BJ (cell line): ENCODE measurements around the gene HERC3. TPM values are rescaled to one million over a fixed set of nuclear protein-coding genes. Genes with fewer than 3 reads are reported as not detected.

Source experiments
- CTCF ChIA-PET: fragments of 350-600 bp; formaldehyde crosslinking; extraction: SDS; loops from one replicate; lab custom pipeline; 2021; ENCODE audit warnings: antibody characterized with exemption, inconsistent platforms; lab: Yijun Ruan, JAX
- POLR2A ChIA-PET: fragments of 300-600 bp; sonication (Branson Sonifier 250); formaldehyde crosslinking; extraction: SDS; loops from one replicate; lab custom pipeline; 2021; ENCODE audit warnings: antibody characterized with exemption; lab: Charles Lee
- DNase-seq: peaks from one replicate; pipeline ENCODE4 v3.0.0-alpha.2; 2011; ENCODE audit warnings: low read depth
- H3K27me3 ChIP-seq: 2 replicates; pipeline ENCODE4 v1.6.0; 2011; ENCODE audit warnings: low read length; ENCODE audit not compliant: control insufficient read depth, insufficient read depth
- H3K36me3 ChIP-seq: 2 replicates; pipeline ENCODE4 v1.5.1; 2011; ENCODE audit warnings: low read length; ENCODE audit not compliant: control insufficient read depth, insufficient read depth
- H3K4me3 ChIP-seq: 2 replicates; pipeline ENCODE4 v1.5.1; 2011; ENCODE audit warnings: low read depth, mild to moderate bottlenecking, control low read depth, low read length
- polyA plus RNA-seq: library from polyadenylated mRNA; depleted of rRNA; stranded (reverse); fragments of >200 nt; gene quantifications from 2 replicates; pipeline ENCODE4 v1.2.3, GENCODE V29; 2011
- TF ChIP-seq, protein P1 (sequence below): IDR thresholded peaks from 2 replicates; pipeline ENCODE4 v1.5.1; 2011; ENCODE audit warnings: low read depth, mild to moderate bottlenecking, control low read depth, inconsistent platforms, low read length, moderate library complexity; ENCODE audit not compliant: insufficient read depth

Gene HERC3
- polyA plus RNA-seq, 1 experiment = 13.0 TPM

DNA sequence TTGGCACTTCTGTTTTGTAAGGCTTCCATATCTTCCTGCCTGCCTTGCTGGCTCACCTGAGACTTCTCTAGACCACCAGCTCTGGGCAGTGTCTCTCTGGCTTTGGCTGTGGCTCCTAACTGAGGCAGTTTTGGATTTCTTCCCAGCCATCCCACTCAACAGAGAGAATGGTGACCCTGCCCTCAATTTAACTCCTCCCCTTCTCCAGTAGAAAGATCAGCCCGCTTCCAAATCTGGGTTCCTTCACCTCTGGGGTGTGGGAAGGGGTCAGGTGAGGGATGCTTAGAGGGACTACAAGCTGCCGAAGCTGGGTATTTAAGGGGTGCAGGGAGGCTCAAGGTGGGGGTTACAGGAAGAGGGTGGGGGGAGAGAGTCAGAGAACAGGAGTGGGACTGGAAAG is 81.6 kb downstream of the HERC3 start:
- H3K36me3 ChIP-seq = no peaks in the 10 kb centered on the region; the same call in 1 of the 2 replicates
- TF ChIP-seq, protein P1, sequence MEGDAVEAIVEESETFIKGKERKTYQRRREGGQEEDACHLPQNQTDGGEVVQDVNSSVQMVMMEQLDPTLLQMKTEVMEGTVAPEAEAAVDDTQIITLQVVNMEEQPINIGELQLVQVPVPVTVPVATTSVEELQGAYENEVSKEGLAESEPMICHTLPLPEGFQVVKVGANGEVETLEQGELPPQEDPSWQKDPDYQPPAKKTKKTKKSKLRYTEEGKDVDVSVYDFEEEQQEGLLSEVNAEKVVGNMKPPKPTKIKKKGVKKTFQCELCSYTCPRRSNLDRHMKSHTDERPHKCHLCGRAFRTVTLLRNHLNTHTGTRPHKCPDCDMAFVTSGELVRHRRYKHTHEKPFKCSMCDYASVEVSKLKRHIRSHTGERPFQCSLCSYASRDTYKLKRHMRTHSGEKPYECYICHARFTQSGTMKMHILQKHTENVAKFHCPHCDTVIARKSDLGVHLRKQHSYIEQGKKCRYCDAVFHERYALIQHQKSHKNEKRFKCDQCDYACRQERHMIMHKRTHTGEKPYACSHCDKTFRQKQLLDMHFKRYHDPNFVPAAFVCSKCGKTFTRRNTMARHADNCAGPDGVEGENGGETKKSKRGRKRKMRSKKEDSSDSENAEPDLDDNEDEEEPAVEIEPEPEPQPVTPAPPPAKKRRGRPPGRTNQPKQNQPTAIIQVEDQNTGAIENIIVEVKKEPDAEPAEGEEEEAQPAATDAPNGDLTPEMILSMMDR = no peak
- ChIA-PET CTCF (interaction anchor here (0.8 to 1.5 kb wide), 6 partner anchors 10 to 134 kb away, joined by 3 to 4 read pairs (median 3); no protein-coding TSS in a partner anchor), POLR2A (no interaction called here)
- no peak overlapping the region for H3K4me3 ChIP-seq
- DNase-seq = no peak
- H3K27me3 ChIP-seq = no peaks in the 10 kb centered on the region

DNA sequence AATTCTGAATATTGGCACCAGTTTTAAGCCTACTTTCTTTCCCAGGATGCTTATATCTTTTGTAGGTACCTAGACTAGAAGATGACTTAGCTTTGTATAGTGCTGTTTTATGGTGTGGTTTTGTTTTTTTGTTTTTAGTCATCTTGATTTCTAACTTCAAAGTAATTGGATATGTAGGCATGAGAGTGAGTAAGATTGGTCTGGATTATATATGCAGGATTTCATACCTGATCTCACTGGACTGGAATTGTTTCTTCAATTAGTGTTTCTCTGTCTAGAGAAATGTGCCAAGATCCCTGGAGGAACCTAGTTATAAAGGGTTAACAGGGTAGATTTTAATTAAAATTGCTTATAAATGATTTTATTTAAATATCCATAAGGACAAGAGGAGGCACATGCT is 82.3 kb downstream of the HERC3 start:
- no peak overlapping the region for H3K4me3 ChIP-seq
- DNase-seq = no peak
- H3K36me3 ChIP-seq = peaks cover 1% of the 10 kb centered on the region; the same call in 1 of the 2 replicates
- ChIA-PET POLR2A (no interaction called here), CTCF (no interaction called here)
- no peaks in the 10 kb centered on the region for H3K27me3 ChIP-seq
- TF ChIP-seq, protein P1 = no peak

DNA sequence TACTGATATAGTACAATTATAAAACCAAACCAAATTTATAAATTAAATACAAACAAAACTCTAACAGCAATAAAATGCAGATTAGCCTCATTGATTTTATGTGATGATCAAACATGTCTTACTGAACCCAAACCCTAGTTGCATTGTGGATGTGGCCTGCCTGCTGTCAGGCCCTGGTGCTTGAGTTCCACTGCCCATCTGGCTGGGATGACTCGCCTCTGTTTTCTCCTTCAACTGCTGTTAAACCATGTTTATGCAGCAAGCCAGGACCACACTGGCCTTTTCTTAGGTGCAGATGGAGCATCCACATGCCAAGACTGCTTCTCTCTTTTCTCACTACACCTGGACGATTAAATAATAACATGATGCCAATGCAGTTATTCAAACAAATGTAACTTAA is 82.7 kb downstream of the HERC3 start:
- H3K27me3 ChIP-seq = no peaks in the 10 kb centered on the region
- peaks cover 1% of the 10 kb centered on the region; the same call in 1 of the 2 replicates for H3K36me3 ChIP-seq
- no peak overlapping the region for H3K4me3 ChIP-seq
- no peak for DNase-seq
- POLR2A ChIA-PET = no interaction called here
- CTCF ChIA-PET = no interaction called here
- TF ChIP-seq, protein P1 = no peak

DNA sequence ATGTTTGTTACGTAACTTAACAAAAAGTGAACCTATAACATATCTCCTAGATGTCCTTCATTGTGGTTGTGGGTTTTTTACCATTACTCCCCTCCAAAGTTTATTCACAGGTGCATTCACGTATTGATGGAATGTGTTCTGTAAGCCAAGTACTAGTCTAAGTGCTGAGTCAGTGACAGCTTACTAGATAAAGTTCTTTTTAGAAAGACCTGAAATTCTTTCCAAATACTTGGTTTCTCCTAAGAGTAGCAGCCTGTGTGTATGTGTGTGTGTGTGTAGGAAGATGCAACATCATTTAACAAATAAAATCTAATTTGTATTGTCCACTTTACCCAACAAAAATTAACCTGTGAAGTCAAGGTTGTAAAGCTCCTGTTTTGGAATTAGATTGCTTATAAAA is 83.3 kb downstream of the HERC3 start:
- H3K4me3 ChIP-seq = no peak overlapping the region
- ChIA-PET CTCF (interaction anchor here (0.6 to 0.9 kb wide), 2 partner anchors 134 to 136 kb away, joined by 3 read pairs; no protein-coding TSS in a partner anchor), POLR2A (no interaction called here)
- no peaks in the 10 kb centered on the region for H3K27me3 ChIP-seq
- TF ChIP-seq, protein P1 = no peak
- H3K36me3 ChIP-seq = 0 out of 2 replicates have a peak, but pooled peaks cover 1% of the 10 kb centered on the region
- DNase-seq = no peak

DNA sequence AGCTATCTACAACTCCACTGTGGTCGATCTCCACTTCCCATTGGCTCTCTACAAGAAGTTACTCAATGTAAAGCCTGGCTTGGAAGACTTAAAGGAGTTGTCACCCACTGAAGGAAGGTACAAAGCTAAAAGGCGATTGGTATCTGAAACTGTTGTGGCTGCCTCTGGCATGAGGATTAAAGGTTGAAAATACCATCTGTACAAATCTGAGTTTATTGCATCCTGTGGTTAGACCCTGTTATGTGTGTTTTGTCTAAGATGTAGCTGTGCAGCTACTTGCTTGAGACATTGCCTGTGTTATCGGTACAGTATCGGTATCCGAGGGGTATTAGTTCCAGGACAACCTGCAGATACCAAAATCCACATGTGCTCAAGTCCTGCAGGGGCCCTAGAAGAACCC is 88.9 kb downstream of the HERC3 start:
- Histone ChIP-seq H3K36me3 (0 out of 2 replicates have a peak, but pooled peaks cover 1% of the 10 kb centered on the region), H3K4me3 (no peak overlapping the region), H3K27me3 (no peaks in the 10 kb centered on the region)
- no peak for DNase-seq
- TF ChIP-seq, protein P1 = no peak
- POLR2A ChIA-PET = no interaction called here
- CTCF ChIA-PET = interaction anchor here (1.3 kb wide), 1 partner anchor 13 kb away, joined by 3 read pairs; no protein-coding TSS in a partner anchor
